Measurements from ENCODE around the gene KDM4B. TPM values are rescaled to one million over a fixed set of nuclear protein-coding genes. Genes with fewer than 3 reads are reported as not detected.

The KDM4B gene
- total RNA-seq, 4 donors from 2014 or later: 29.2 to 43.8 (median 38.7) TPM

- Histone ChIP-seq H3K27me3 (no peaks in the 10 kb centered on the region), H3K9me3 (no peaks in the 10 kb centered on the region), H3K27ac (peak overlapping the region in 3 of 4 donors; percentile 75 to 78 (median 76)), H3K36me3 (peaks cover 0 to 41% of the 10 kb centered on the region in 2 donors), H3K4me3 (peak overlapping the region in 1 of 2 donors; percentile 13), H3K4me1 (peaks cover 0 to 42% (median 9%) of the 10 kb centered on the region in 3 donors)
- TF ChIP-seq CTCF (IDR thresholded peaks at IDR 0.05) (no peak), EP300 (IDR thresholded peaks at IDR 0.05) (no peak), POLR2AphosphoS5 (IDR thresholded peaks at IDR 0.05) (peak; percentile 3)
- 40 to 51% methylated on average over 8 to 17 of the region's 28 CpGs for WGBS, 2 donors (ENCODE audit: low coverage in 1 of 2)
- no peak for ATAC-seq
Observed at GRCh38 chr19:5091684-5092480, 123.0 kb downstream of the KDM4B start.

GRCh38 chr19:5092481-5092843 is 123.5 kb downstream of the KDM4B start:
- Histone ChIP-seq H3K4me1 (peaks cover 0 to 42% (median 9%) of the 10 kb centered on the region in 3 donors), H3K27ac (peak overlapping the region in 2 of 4 donors; percentile 76 to 78), H3K9me3 (peaks cover 0 to 4% (median 0%) of the 10 kb centered on the region in 3 donors), H3K27me3 (no peaks in the 10 kb centered on the region), H3K36me3 (peaks cover 0 to 41% of the 10 kb centered on the region in 2 donors), H3K4me3 (no peak overlapping the region)
- WGBS, 2 donors (ENCODE audit: low coverage in 1 of 2): no CpG with 5 or more reads among the region's 14 CpGs
- no peak for ATAC-seq
- no peak for TF ChIP-seq POLR2AphosphoS5 (IDR thresholded peaks at IDR 0.05)
- TF ChIP-seq CTCF (IDR thresholded peaks at IDR 0.05): no peak
- TF ChIP-seq POLR2A (IDR thresholded peaks at IDR 0.05): no peak
- no peak for TF ChIP-seq EP300 (IDR thresholded peaks at IDR 0.05)

GRCh38 chr19:5093297-5093928 is 124.5 kb downstream of the KDM4B start:
- Histone ChIP-seq H3K27me3 (no peaks in the 10 kb centered on the region), H3K9me3 (peaks cover 0 to 14% (median 0%) of the 10 kb centered on the region in 3 donors), H3K4me1 (peaks cover 0 to 42% (median 9%) of the 10 kb centered on the region in 3 donors), H3K4me3 (no peak overlapping the region), H3K27ac (peak overlapping the region in 1 of 4 donors; percentile 78), H3K36me3 (peaks cover 0 to 41% of the 10 kb centered on the region in 2 donors)
- TF ChIP-seq EP300 (IDR thresholded peaks at IDR 0.05): no peak
- TF ChIP-seq POLR2AphosphoS5 (IDR thresholded peaks at IDR 0.05): no peak
- TF ChIP-seq POLR2A (IDR thresholded peaks at IDR 0.05): no peak
- TF ChIP-seq CTCF (IDR thresholded peaks at IDR 0.05): no peak
- WGBS, 2 donors (ENCODE audit: low coverage in 1 of 2): 40 to 100% methylated on average over 1 to 2 of the region's 31 CpGs
- ATAC-seq: no peak

GRCh38 chr19:5093948-5094718 is 125.2 kb downstream of the KDM4B start:
- TF ChIP-seq POLR2AphosphoS5 (IDR thresholded peaks at IDR 0.05) (no peak), CTCF (IDR thresholded peaks at IDR 0.05) (no peak), POLR2A (IDR thresholded peaks at IDR 0.05) (no peak), EP300 (IDR thresholded peaks at IDR 0.05) (no peak)
- peak overlapping the region in 1 of 4 donors; percentile 78 for H3K27ac ChIP-seq
- H3K4me1 ChIP-seq: peaks cover 0 to 42% (median 9%) of the 10 kb centered on the region in 3 donors
- H3K36me3 ChIP-seq: peaks cover 0 to 41% of the 10 kb centered on the region in 2 donors
- H3K4me3 ChIP-seq: no peak overlapping the region
- peaks cover 0 to 21% (median 0%) of the 10 kb centered on the region in 3 donors for H3K9me3 ChIP-seq
- WGBS, 2 donors (ENCODE audit: low coverage in 1 of 2): 90% methylated on average over 12 of the region's 26 CpGs; no CpG with 5 or more reads in 1 of the 2 donors
- ATAC-seq: no peak
- H3K27me3 ChIP-seq: no peaks in the 10 kb centered on the region

Measured in gastroesophageal sphincter (tissue), 4 donors.